ENCODE measurements around the gene AGTRAP. TPM values are rescaled to one million over a fixed set of nuclear protein-coding genes. Genes with fewer than 3 reads are reported as not detected.

The AGTRAP gene
- total RNA-seq, 1 donor = 38.9 TPM

GRCh38 chr1:11771481-11772043 is 35.6 kb downstream of the AGTRAP start:
- no peak overlapping the region for H3K4me3 ChIP-seq (ENCODE audit: low read depth, low read length)
- TF ChIP-seq, protein P1, sequence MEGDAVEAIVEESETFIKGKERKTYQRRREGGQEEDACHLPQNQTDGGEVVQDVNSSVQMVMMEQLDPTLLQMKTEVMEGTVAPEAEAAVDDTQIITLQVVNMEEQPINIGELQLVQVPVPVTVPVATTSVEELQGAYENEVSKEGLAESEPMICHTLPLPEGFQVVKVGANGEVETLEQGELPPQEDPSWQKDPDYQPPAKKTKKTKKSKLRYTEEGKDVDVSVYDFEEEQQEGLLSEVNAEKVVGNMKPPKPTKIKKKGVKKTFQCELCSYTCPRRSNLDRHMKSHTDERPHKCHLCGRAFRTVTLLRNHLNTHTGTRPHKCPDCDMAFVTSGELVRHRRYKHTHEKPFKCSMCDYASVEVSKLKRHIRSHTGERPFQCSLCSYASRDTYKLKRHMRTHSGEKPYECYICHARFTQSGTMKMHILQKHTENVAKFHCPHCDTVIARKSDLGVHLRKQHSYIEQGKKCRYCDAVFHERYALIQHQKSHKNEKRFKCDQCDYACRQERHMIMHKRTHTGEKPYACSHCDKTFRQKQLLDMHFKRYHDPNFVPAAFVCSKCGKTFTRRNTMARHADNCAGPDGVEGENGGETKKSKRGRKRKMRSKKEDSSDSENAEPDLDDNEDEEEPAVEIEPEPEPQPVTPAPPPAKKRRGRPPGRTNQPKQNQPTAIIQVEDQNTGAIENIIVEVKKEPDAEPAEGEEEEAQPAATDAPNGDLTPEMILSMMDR (IDR thresholded peaks at IDR 0.05; ENCODE audit: insufficient read depth, low read depth, low read length) = no peak
- no peak for DNase-seq (ENCODE audit: low read depth)

DNA sequence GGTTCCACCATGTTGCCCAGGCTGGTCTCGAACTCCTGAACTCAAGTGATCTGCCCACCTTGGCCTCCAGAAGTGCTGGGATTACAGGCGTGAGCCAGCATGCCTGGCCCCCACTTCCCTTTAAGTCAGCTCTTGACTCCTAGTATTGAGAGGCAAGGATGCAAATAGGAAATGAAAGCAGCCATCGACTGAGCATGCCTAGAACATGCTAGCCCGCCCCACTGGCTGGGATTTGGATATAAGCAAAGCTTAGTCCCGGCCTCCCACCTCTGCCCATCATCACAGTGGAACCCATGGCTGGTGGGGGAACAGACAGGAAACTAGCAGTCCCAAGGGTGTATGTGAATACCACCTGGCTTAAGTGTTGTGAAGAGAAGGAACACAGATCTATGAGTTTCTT is 36.5 kb downstream of the AGTRAP start:
- no peak overlapping the region for H3K4me3 ChIP-seq (ENCODE audit: low read depth, low read length)
- DNase-seq (ENCODE audit: low read depth) = no peak

GRCh38 chr1:11774753-11775152 is 38.8 kb downstream of the AGTRAP start:
- DNase-seq (ENCODE audit: low read depth) = no peak
- no peak overlapping the region for H3K4me3 ChIP-seq (ENCODE audit: low read depth, low read length)
- TF ChIP-seq, protein P1 (IDR thresholded peaks at IDR 0.05; ENCODE audit: insufficient read depth, low read depth, low read length) = no peak

More for the DNA sequence above, 36.5 kb downstream of the AGTRAP start:
- TF ChIP-seq, protein P1 (IDR thresholded peaks at IDR 0.05; ENCODE audit: insufficient read depth, low read depth, low read length) = no peak

- no peak for DNase-seq (ENCODE audit: low read depth)
- TF ChIP-seq, protein P1 (IDR thresholded peaks at IDR 0.05; ENCODE audit: insufficient read depth, low read depth, low read length) = no peak
- no peak overlapping the region for H3K4me3 ChIP-seq (ENCODE audit: low read depth, low read length)
Measured at GRCh38 chr1:11777658-11778322, 41.9 kb downstream of the AGTRAP start.

DNA sequence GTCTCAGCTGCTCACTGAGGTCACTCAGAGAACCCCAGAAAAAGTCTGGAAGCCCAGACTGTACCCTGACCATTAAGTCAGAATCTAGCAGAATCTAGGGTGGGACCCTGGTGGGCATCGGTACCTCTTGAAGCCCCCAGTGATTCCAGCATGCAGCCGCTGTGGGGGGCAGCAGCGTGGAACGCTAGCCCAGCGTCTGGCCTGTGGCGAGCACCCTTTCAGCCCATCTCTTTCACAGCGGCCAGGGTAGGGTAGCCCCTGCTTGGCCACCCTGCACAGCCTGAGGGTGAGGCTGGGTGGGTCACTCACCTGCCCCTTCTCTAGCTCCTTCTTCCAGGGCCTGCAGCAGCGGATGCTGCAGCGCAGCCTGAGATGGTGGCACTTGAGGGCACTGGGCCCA is 42.4 kb downstream of the AGTRAP start:
- DNase-seq (ENCODE audit: low read depth) = no peak
- TF ChIP-seq, protein P1 (IDR thresholded peaks at IDR 0.05; ENCODE audit: insufficient read depth, low read depth, low read length) = no peak

GRCh38 chr1:11778844-11779623 is 43.1 kb downstream of the AGTRAP start:
- no peak for DNase-seq (ENCODE audit: low read depth)
- TF ChIP-seq, protein P1 (IDR thresholded peaks at IDR 0.05; ENCODE audit: insufficient read depth, low read depth, low read length) = no peak
- H3K4me3 ChIP-seq (ENCODE audit: low read depth, low read length) = no peak overlapping the region

More for the DNA sequence above, 42.4 kb downstream of the AGTRAP start:
- no peak overlapping the region for H3K4me3 ChIP-seq (ENCODE audit: low read depth, low read length)
